Nucleus accumbens (tissue), 56 donors: ENCODE results near the gene OPALIN.

ENCODE experiments used
- DNase-seq, 56 donors: peaks; one replicate each; lab custom pipeline; 2025; lab: John Stamatoyannopoulos, UW

OPALIN gene

DNA sequence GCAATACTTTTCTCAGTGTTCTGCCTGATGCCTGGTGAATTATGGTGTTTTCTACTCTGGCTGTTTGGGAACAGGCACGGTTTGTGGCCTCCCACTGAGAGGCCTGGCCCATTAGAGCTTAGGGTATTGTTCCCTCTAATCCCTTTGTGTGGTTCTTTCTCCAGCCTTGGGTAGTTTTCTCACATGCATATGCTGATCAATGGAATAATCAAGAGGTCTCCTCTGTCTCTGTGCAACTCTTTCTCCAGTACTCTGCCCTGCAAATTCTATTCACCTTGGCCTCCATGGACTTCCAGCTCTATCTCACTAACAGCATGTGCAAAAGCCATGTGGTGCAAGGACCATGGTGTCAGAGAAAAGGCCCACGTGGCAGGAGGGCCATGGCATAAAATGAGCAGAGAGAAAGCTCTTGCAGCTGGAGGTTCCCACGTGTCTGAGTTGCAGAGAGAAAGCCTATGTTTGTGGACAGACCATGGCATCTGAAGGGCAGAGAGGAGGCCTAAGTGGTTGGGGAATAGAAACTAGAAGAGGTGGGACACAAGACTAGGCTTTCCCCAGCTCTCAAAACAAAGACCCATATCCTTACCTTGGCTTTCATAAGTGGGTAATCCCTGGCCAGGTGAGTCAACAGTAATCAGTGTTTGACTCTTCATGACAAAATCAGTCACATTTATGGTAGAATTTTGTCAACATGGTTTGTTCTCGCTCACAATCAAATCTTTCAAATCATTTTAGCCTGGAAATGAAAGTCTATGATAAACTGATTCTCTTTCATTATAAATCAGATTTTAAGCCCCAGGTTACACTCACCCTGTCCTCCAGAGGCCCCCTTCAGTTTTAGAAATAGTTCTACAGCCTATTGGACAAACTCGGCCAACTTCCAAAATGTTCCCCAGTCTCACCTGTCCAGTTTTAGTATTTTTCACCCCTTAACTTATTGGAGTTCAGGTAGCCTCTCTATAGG is 17.3 kb downstream of the OPALIN start:
- peak in 1 of 56 donors; percentile 11 for DNase-seq

DNA sequence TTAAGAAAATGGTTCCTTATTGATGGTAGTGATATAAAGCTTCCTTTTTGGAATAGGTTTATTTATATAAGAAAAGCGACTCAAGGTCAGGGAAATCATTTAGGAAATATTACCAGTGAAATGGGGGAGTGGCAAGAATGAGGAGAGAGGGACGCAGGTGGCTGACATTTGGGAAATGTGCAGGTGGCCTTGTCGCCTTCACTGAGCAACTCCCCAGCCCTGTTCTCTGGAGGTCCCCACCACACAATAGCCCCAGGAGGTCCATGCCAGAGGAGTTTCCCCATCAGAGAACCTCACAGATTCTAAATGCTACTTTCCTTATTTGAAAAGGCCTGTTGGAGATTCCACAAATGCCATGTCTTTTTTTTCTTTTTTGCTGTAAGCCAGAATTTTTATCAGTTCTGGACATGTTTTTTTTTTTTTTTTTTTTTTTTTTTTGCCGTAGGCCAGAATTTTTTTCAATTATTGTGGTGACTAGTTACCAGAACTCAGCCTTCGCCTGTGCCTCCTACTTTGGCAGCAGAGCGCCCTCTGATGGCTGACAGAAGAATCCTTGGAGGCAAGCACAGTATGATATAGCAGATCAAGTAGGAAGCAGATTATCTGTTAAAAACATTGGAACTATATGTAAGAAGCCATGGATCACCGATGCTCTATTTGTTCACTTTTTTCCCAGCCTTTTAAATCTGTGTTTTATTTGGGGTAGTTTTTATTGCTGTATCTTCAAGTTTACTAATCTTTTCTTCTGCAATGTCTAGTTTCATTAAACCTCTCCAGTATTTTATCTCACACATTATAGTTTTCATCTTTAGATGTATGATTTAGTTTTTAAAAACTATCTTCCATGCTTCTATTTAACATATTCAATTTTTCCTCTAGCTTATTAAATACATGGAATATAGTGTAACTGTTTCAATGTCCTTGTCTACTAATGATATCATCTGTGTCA is 18.6 kb downstream of the OPALIN start:
- peak in 32 of 56 donors; percentile 4 to 75 (median 30) for DNase-seq

DNA sequence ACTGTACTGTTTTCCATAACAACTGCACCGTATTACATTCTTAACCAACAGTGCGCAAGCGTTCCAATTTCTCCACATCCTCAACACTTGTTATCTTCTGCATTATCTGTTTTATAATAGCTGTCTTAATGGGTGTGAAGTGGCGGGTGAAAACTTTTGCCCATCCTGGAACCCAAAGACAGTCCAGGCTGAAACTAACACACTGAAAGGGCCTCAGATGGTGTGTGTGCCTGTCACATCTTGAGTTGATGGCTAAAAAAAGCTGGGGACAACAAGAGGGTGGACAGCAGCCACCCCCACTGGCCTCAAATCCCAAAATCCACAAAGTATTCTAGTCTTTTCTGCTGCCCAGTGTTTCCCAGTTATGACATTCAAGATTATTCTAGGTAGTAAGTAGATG is 19.4 kb downstream of the OPALIN start:
- no peak for DNase-seq

DNA sequence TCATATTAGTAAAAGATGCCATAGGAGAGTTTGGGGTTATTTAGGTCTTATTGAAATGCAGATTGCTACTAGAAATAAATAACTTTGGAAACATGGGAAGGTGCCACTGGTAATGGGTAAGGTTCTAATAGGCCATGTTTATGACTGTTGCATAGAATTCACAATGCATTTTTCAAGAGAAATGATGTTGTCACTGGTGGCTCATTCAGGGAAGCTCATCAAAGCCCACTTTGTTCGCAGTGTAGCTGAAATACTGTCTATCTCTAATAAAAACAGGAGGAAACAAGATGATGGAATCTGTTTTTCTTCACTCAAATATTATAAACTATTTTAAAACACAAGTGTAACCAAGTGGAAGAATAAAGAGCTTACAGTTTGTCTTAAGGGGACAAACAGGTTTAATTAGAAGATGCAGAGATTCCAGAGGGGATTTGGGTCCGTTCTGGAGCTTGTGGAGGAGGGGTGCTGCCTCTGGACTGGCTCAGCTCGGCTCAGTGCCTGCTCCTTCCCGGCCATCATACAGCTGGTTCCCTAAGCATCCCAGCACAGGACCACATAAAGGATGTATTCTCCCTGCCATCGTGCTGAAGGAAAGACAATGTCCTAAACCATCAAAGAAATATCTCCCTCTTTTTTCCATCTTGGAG is 20.4 kb downstream of the OPALIN start:
- peak in 15 of 56 donors; percentile 6 to 59 (median 18) for DNase-seq

DNA sequence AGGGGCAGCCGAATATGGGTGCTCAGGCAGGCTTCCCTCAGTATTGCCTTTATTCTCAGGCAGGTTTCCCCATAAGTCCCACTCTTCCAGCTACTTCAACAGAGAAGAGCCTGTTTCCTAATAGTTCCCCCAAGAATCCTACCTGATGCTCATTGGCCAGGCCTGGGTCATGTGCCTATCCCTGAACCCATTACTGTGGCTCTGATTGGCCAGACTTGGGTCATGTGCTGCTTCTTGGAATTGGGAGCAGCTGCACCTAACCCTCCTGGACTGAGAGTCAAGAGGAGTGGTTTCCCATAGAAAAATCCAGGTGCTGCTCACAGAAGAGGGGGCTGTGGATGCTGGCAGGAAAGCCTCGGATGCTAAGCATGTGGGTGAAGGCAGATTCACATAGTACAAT is 21.7 kb downstream of the OPALIN start:
- DNase-seq: peak in 1 of 56 donors; percentile 15

DNA sequence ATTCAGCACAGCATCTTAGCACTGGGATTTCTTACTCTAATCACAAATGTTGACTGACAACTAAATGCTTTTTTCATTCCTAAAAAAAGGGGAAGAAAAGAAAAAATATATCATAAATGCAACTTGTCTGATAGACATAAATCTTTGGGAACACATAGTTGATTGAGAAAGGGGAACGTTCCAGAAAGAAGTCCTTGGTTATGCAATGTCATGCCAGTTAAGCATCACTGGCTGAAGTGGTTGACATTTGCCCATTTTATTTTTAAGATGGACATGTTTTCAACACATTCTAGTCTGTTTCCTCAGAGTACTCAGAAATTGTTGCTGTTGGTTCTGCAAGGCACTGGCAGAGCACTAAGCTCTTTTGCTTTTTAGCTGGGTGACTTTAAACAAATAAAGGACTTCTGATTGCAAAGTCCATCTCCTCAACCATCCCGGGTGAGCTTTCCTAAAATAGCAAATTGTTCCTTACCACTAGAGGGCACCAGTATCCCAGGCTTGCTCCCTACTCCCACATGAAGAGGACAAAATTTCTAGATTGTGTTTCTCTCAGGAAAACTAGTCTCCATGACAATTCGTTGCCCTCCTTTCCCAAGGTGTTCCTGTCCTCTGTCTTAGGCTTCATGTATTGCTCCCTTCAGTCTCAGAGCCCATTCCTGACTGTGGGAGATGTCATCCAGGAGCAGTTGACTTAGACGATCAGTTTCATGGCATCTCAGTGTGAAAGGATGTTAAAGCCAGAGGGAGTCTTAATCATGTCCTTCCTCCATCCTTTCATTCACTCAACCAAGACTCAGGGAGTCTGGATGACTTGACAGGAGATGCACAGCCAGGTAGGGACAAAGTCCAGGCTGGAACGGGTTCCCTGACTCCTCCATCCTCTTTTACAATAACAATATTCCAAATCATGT is 23.9 kb downstream of the OPALIN start:
- DNase-seq: peak in 20 of 56 donors; percentile 3 to 60 (median 18)

DNA sequence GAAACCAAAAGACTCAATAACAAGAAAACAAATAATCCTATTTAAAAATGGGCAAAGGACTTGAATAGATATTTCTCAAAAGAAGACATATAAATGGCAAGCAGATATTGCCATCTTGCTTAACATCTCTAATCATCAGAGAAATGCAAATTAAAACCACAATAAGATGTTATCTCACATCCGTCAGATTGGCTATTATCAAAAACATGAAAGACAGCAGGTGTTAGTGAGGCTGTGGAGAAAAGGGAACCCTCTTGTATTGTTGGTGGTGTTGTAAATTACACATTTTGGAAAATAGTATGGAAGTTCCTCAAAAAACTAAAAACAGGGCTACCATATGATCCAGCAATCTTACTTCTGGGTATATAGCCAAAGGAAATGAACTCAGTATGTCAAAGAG is 25.7 kb downstream of the OPALIN start:
- DNase-seq: no peak

DNA sequence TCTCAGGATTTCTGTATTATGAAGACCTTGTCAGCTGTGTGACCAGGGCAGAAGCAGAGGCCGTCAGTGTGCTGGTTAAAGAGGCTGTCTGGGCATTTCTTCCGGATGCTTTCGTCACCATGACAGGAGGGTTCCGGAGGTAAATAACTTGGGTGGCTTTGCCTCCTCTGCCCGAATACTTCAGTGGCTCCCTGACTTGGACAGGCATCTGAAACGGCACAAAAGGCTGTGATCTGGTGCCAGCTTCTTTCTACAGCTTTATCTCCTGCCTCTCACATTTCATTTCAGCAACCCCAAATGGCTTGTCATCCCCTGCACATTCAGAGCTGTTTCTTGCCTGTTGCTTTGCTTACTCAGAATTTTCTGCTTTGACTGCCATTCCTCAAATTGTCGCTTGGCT is 31.3 kb downstream of the OPALIN start:
- no peak for DNase-seq

DNA sequence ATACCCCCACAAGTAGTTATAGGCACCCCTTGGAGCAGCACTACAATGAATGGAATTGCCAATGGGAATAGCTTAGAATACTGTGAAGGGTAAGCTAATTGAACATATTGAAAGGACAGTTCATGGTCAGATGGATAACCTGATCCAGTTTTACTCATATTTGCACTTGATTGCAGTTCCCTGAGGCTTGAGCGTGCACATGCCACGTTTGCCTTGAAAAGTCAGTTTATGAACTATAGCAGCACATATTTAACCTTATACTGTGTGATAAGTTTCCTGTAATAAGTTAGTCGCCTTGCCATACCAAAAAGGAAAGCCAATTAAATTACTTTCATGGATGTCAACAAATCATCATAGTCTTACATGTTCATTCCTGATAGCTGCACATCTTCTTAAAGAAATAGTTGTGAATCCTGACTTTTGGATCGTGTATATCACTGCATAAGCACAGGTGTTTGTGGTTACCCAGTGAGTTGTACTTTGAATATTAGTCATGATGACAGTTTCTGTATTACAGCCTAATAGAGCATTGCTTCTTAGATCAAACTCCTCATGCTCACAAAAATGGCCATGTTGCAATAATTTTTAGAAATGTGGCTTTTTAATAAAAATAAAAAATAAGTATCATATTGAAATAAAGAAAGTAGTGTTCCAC is 33.0 kb downstream of the OPALIN start:
- DNase-seq: no peak

DNA sequence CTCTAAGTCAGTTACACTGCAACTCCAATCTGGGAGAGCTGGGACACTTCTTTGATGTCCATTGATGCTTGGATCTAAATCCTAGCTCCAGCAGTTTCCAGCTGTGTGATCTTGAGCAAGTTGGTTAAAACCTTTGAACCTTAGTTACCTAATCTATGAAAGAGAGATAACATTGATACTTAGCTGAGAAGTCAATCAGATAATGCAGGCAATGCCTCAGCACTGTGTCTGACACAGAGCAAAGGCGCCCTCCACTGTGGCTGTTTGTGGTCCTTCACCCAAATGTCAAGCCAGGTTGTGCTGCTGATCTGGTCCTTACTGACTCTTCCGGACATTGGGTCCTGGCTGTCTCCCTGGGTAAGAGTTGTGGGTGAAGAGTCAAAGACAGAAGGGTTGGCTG is 34.4 kb downstream of the OPALIN start:
- DNase-seq: no peak

DNA sequence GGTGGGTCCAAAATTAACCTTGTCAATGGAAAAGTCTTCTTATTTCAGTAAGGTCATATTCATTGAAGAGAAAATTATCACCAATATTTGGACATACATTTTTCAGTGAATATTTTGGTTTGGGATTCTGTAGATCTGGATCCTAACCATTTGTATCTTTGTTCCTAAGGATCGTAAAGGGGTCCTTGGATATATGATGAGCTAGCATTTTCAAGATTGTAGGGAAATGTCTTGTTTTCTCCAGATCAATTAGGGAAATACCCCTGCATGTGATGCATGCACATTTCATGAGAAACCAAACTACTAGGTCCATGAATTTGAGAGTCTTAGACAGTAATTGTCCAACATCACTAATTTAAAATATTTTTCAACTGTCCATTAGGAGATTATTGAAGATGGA is 36.5 kb downstream of the OPALIN start:
- no peak for DNase-seq

DNA sequence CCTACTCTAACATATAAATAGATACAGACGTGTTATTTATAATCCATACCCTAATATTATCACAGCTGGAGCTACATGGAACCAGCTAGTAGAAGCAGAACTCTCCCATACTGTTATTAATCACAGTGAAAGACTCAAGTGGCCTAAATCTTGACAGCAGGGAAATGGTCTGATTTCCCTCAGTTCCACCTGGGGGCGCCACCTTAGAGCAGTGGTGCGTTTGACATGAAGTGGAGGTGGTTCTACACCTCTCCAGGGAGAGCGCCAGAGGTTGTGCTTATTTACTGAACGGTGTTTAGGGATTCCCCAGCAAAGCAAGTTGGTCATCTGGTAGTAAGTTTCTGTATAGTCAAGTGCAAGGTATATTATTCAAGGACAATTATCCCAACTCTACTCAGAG is 37.0 kb downstream of the OPALIN start:
- DNase-seq: no peak

DNA sequence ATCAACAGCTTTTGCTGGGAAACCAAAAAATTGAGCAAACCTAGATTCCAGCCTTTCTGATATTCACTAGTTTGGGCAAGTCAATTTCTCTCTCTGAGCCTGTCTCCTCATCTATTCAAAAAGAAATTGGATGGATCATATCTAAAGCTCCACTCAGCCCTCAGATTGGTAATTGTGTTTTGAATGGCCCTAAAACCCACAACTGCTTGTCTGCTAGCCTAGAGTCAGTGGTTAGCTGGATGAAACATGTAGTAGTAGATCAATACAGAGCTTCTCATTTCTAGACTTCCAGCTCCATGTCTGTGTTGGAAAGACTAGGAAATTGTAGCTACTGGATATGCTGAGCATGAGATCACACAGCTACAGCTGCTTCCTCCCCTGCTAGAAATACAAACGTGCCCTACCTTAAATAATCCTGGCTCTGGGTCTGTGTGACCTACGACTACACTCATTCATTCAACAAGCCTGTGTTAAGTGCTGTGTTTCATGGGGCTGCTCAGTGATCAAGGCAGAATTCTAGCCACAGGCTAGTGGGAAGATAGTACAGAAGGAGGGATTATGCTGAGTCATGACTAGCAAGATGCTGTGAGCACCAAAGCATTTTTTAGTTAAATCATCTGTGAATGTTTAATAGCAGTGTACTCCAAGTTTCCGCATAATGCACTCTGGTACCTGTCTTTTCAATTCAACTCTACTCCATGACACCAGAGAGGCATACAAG is 38.9 kb downstream of the OPALIN start:
- no peak for DNase-seq

DNA sequence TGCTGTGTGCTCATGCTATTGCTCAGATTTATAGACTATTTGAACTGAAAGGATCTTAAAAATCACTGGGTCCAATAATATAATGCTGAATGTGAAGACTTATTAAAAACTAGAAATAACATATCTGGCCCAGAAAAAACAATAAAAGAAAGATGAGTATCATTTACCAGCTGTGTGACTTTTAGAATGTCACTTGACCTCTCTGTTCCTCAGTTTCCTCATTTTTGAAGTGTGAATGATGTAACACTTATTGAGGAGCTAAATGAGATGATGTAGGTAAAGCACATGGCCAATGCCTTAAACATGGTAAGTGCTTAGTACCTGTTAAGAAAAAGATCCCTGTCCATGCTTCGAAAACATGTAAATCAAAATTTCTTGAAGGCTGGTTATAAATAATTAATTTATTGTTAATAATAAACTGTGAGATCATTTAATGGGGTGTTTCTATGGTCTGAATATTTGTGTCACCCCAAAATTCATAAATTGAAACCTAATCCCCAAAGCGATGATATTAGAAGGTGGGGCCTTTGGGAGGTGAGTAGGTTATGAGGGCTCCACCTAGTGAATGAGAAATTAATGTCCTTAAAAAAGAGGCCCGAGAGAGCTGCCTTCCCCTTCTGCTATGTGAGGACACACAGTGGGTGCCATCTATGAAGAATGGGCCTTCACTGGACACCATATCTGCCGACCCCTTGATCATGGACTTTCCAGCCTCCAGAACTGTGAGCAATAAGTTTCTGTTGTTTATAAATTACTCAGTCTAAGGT is 41.6 kb downstream of the OPALIN start:
- no peak for DNase-seq

DNA sequence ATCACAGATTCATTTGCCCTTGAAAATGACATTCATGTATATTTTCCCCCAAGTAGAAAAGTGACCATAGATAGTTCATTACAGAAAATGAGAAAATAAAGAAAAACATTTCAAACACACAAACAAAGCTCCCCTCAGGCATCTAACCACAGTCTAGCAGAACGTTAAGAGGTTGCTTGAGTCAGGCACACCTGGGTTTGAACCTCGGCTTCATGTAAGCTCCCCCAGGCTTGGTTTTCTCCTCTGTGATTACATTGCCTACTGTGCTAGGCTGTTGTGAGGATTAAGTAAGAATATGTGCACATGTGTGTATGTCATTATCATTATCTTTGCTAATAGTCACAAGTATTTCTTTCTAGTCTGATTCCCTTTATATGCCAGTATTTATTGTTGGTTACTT is 45.5 kb downstream of the OPALIN start:
- no peak for DNase-seq

DNA sequence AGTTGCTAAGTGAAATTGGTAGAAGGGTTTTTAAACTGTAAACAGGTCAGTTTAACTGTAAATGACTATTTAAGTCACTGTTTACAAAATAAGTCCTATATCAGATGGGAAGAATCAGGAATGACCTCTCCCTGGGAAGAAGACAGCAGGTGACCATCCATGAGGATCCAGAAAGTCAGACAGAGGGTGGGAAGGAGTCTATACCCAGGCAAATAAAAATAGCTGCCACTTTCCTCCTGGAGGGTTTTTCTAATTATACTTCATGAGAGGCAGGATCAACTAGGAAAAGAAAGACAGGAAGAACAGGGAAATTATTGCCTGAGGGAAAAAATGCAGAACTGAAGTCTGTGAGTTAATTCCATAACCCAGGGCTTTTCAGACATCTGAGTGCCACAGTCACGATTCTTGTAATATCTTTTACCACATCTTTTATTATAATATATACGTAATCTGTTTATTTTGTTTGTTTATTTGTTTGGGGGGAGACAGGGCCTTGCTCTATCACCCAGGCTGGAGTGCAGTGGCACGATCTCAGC is 47.6 kb downstream of the OPALIN start:
- no peak for DNase-seq

DNA sequence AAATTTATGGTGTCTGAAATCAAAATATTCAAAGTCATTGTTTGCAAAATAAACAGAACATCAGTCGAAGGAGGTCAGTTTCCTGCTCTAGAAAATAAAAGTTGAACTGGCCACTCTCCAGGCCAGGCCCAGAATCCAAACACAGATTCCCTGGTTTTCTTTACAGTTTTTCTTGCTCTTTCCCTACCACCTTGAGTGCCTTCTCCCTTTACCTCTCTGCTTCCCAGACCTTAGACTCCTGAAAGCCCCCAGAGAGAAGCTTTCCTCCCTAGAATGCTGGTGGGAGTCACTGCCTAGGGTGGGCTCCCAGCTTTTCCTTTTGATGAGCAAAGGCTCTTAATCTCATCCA is 48.5 kb downstream of the OPALIN start:
- no peak for DNase-seq
